Smooth muscle cell (in vitro differentiated cells): ENCODE measurements around the gene R3HCC1L. TPM values are rescaled to one million over a fixed set of nuclear protein-coding genes. Genes with fewer than 3 reads are reported as not detected.

Source experiments
- DNase-seq: peaks from one replicate; lab custom pipeline; 2025; ENCODE audit not compliant: unreplicated experiment; lab: John Stamatoyannopoulos, UW
- H2AFZ ChIP-seq: fragments of 200-600 bp; sonication (generic); 2 replicates; pipeline ENCODE4 v1.6.0; 2016; ENCODE audit warnings: antibody characterized with exemption, low read depth, mild to moderate bottlenecking
- H3F3A ChIP-seq: fragments of 200-600 bp; sonication (generic); 2 replicates; pipeline ENCODE4 v1.6.0; 2017; ENCODE audit warnings: antibody characterized with exemption, low read depth
- H3K27ac ChIP-seq: fragments of 200-600 bp; sonication (generic); 2 replicates; pipeline ENCODE4 v1.5.1; 2016; ENCODE audit warnings: low read depth, mild to moderate bottlenecking
- H3K27me3 ChIP-seq: fragments of 200-600 bp; sonication (generic); 2 replicates; pipeline ENCODE4 v1.6.1; 2016; ENCODE audit warnings: low read depth, mild to moderate bottlenecking
- H3K36me3 ChIP-seq: fragments of 200-600 bp; sonication (generic); 2 replicates; pipeline ENCODE4 v1.5.1; 2016; ENCODE audit warnings: low read depth
- H3K4me1 ChIP-seq: fragments of 200-600 bp; sonication (generic); 2 replicates; pipeline ENCODE4 v1.5.1; 2016; ENCODE audit warnings: low read depth
- H3K4me2 ChIP-seq: fragments of 200-600 bp; sonication (generic); 2 replicates; pipeline ENCODE4 v1.6.0; 2016; ENCODE audit warnings: mild to moderate bottlenecking
- H3K4me3 ChIP-seq: fragments of 200-600 bp; sonication (generic); 2 replicates; pipeline ENCODE4 v1.5.1; 2016; ENCODE audit warnings: mild to moderate bottlenecking
- H3K79me2 ChIP-seq: fragments of 200-600 bp; sonication (generic); 2 replicates; pipeline ENCODE4 v1.6.0; 2016; ENCODE audit warnings: low read depth, mild to moderate bottlenecking
- H3K9ac ChIP-seq: fragments of 200-600 bp; sonication (generic); 2 replicates; pipeline ENCODE4 v1.6.0; 2016; ENCODE audit warnings: low read depth
- H3K9me3 ChIP-seq: fragments of 200-600 bp; sonication (generic); replicated peaks from 2 replicates; pipeline ENCODE4 v1.5.1; 2016; ENCODE audit warnings: low read depth
- H4K20me1 ChIP-seq: fragments of 200-600 bp; sonication (generic); 2 replicates; pipeline ENCODE4 v1.6.0; 2016; ENCODE audit warnings: low read depth
- CTCF ChIP-seq: fragments of 200-600 bp; sonication (generic); IDR thresholded peaks from 2 replicates; pipeline ENCODE4 v1.5.1; 2017; ENCODE audit warnings: borderline replicate concordance, mild to moderate bottlenecking, antibody characterized with exemption; ENCODE audit not compliant: insufficient read depth, poor library complexity, severe bottlenecking
- WGBS: methylation state at CpG from one replicate; pipeline ENCODE4 v1.1.7; 2016; ENCODE audit warnings: low lambda C conversion rate; 5-methylcytosine and 5-hydroxymethylcytosine counted together
- polyA plus RNA-seq: library from polyadenylated mRNA; unstranded; fragments of >200 nt; fragmentation: Nextera tagmentation; extraction: Ambion mirVana; gene quantifications from 2 replicates; pipeline ENCODE4 v1.2.1, GENCODE V29; 2016
- total RNA-seq: library from RNA; depleted of rRNA; stranded (reverse); fragments of >200 nt; gene quantifications from 2 replicates; pipeline ENCODE4 v1.2.3, GENCODE V29; 2014

R3HCC1L gene
- total and polyA plus RNA-seq, 2 experiments from 2014 or later: 11.4 to 12.2 TPM

GRCh38 chr10:98258683-98259454, 124.4 kb downstream of the R3HCC1L start:
- 80% methylated on average over 13 of the region's 13 CpGs for WGBS
- Histone ChIP-seq H2AFZ (no peak overlapping the region), H3K4me1 (no peaks in the 10 kb centered on the region), H3K27ac (no peak overlapping the region), H3K4me2 (no peak overlapping the region), H4K20me1 (no peaks in the 10 kb centered on the region), H3F3A (no peaks in the 10 kb centered on the region), H3K79me2 (no peaks in the 10 kb centered on the region), H3K36me3 (no peaks in the 10 kb centered on the region), H3K4me3 (no peak overlapping the region), H3K9me3 (no peaks in the 10 kb centered on the region), H3K27me3 (no peaks in the 10 kb centered on the region), H3K9ac (no peak overlapping the region)
- no peak for DNase-seq
- TF ChIP-seq CTCF: no peak

- no peaks in the 10 kb centered on the region for H3K4me1 ChIP-seq
- TF ChIP-seq CTCF: no peak
These were observed 125.3 kb downstream of the R3HCC1L start for GRCh38 chr10:98259606-98260315.

GRCh38 chr10:98260350-98260749, 125.9 kb downstream of the R3HCC1L start:
- H3K4me1 ChIP-seq: no peaks in the 10 kb centered on the region
- no peak overlapping the region for H3K4me3 ChIP-seq
- H3K79me2 ChIP-seq: no peaks in the 10 kb centered on the region
- H3K27ac ChIP-seq: no peak overlapping the region
- no peaks in the 10 kb centered on the region for H3K36me3 ChIP-seq
- 61% methylated on average over 9 of the region's 9 CpGs for WGBS
- no peaks in the 10 kb centered on the region for H3F3A ChIP-seq
- H4K20me1 ChIP-seq: no peaks in the 10 kb centered on the region
- no peak overlapping the region for H3K9ac ChIP-seq
- H3K9me3 ChIP-seq: no peaks in the 10 kb centered on the region
- H3K4me2 ChIP-seq: no peak overlapping the region
- no peak for TF ChIP-seq CTCF
- no peak overlapping the region for H2AFZ ChIP-seq
- no peaks in the 10 kb centered on the region for H3K27me3 ChIP-seq
- DNase-seq: no peak

More at GRCh38 chr10:98259606-98260315, 125.3 kb downstream of the R3HCC1L start:
- no peak overlapping the region for H3K4me3 ChIP-seq
- H2AFZ ChIP-seq: no peak overlapping the region
- H3K27me3 ChIP-seq: no peaks in the 10 kb centered on the region
- H3K9me3 ChIP-seq: no peaks in the 10 kb centered on the region
- H3K79me2 ChIP-seq: no peaks in the 10 kb centered on the region
- H3K9ac ChIP-seq: no peak overlapping the region
- 58% methylated on average over 14 of the region's 14 CpGs for WGBS
- no peak overlapping the region for H3K4me2 ChIP-seq
- no peak overlapping the region for H3K27ac ChIP-seq
- no peaks in the 10 kb centered on the region for H3F3A ChIP-seq
- no peaks in the 10 kb centered on the region for H4K20me1 ChIP-seq
- H3K36me3 ChIP-seq: no peaks in the 10 kb centered on the region
- no peak for DNase-seq

- Histone ChIP-seq H3K27ac (no peak overlapping the region), H3K4me2 (no peak overlapping the region), H3K9me3 (no peaks in the 10 kb centered on the region), H2AFZ (no peak overlapping the region), H3K79me2 (no peaks in the 10 kb centered on the region), H4K20me1 (no peaks in the 10 kb centered on the region), H3F3A (no peaks in the 10 kb centered on the region), H3K9ac (no peak overlapping the region), H3K4me3 (no peak overlapping the region), H3K27me3 (no peaks in the 10 kb centered on the region), H3K4me1 (no peaks in the 10 kb centered on the region), H3K36me3 (no peaks in the 10 kb centered on the region)
- WGBS: 91% methylated on average over 14 of the region's 14 CpGs
- no peak for DNase-seq
- no peak for TF ChIP-seq CTCF
These were observed 126.3 kb downstream of the R3HCC1L start for GRCh38 chr10:98260752-98261151.
